Fibroblast of lung (primary cell): ENCODE results near the gene IL16. TPM values are rescaled to one million over a fixed set of nuclear protein-coding genes. Genes with fewer than 3 reads are reported as not detected.

Experiments
- DNase-seq, 2 donors: peaks; one replicate each; pipeline versions ENCODE4 v3.0.0 to v3.0.0-alpha.2; 2010; ENCODE audit warnings: low read depth in 2 of 2
- H2AFZ ChIP-seq: 2 replicates; pipeline ENCODE4 v1.5.1; 2012; ENCODE audit warnings: low read length, control low read depth, inconsistent platforms
- H3K27ac ChIP-seq: 2 replicates; pipeline ENCODE4 v1.5.1; 2011; ENCODE audit warnings: low read length, control low read depth; ENCODE audit not compliant: insufficient read depth
- H3K27me3 ChIP-seq: 2 replicates; pipeline ENCODE4 v1.5.1; 2011; ENCODE audit warnings: mild to moderate bottlenecking, low read length; ENCODE audit not compliant: control insufficient read depth, insufficient read depth
- H3K36me3 ChIP-seq: 2 replicates; pipeline ENCODE4 v1.5.1; 2011; ENCODE audit warnings: low read length; ENCODE audit not compliant: control insufficient read depth, insufficient read depth
- H3K4me1 ChIP-seq: 2 replicates; pipeline ENCODE4 v1.5.1; 2011; ENCODE audit warnings: low read length; ENCODE audit not compliant: control insufficient read depth, insufficient read depth; ENCODE audit errors: extremely low read depth
- H3K4me2 ChIP-seq: 2 replicates; pipeline ENCODE4 v1.5.1; 2011; ENCODE audit warnings: low read length, control low read depth; ENCODE audit not compliant: insufficient read depth; ENCODE audit errors: extremely low read depth
- H3K4me3 ChIP-seq, 4 experiments: fragments of 200-600 bp in 1 of 4; sonication (generic) in 1 of 4; replicated peaks in 1 of 4; 2 replicates each; pipeline ENCODE4 v1.5.1; 2011 to 2016; ENCODE audit warnings: low read length in 4 of 4, low read depth in 3 of 4, mild to moderate bottlenecking in 3 of 4, control low read depth in 2 of 4, inconsistent platforms in 1 of 4, mixed read lengths in 1 of 4; ENCODE audit not compliant: insufficient read depth in 1 of 4; ENCODE audit errors: control extremely low read depth in 1 of 4
- H3K79me2 ChIP-seq: 2 replicates; pipeline ENCODE4 v1.5.1; 2012; ENCODE audit warnings: mild to moderate bottlenecking, low read length, inconsistent platforms; ENCODE audit not compliant: control insufficient read depth, insufficient read depth
- H3K9ac ChIP-seq: 2 replicates; pipeline ENCODE4 v1.5.1; 2011; ENCODE audit warnings: mild to moderate bottlenecking, low read length, control low read depth; ENCODE audit not compliant: insufficient read depth
- H3K9me3 ChIP-seq: 2 replicates; pipeline ENCODE4 v1.5.1; 2012; ENCODE audit warnings: low read depth, low read length; ENCODE audit not compliant: control insufficient read depth, insufficient read depth
- H4K20me1 ChIP-seq: 2 replicates; pipeline ENCODE4 v1.5.1; 2011; ENCODE audit warnings: low read length; ENCODE audit not compliant: control insufficient read depth, insufficient read depth; ENCODE audit errors: extremely low read depth
- CTCF ChIP-seq, 2 donors: IDR thresholded peaks in 1 of 2; conservative IDR thresholded peaks in 1 of 2; 1 replicate in 1 of 2; 2 replicates in 1 of 2; pipeline ENCODE4 v1.5.1; 2011 to 2012; ENCODE audit warnings: low read length in 2 of 2, control low read depth in 1 of 2, inconsistent platforms in 1 of 2, low read depth in 1 of 2, mild to moderate bottlenecking in 1 of 2
- EZH2 ChIP-seq: IDR thresholded peaks from 2 replicates; pipeline ENCODE4 v1.5.1; 2012; ENCODE audit warnings: low read length, control low read depth, mild to moderate bottlenecking; ENCODE audit errors: missing control alignments
- polyA plus RNA-seq, 2 donors: library from polyadenylated mRNA; depleted of rRNA in 1 of 2; stranded (reverse) in 1 of 2; unstranded in 1 of 2; fragments of >200 nt; gene quantifications; 2 replicates each; pipeline ENCODE4 v1.2.1, GENCODE V29; 2011 to 2012; ENCODE audit warnings: missing spikeins in 1 of 2
- total RNA-seq: library from RNA; depleted of rRNA; stranded (reverse); fragments of >200 nt; gene quantifications from 2 replicates; pipeline ENCODE4 v1.2.1, GENCODE V29; 2014

IL16 gene
- total and polyA plus RNA-seq, 2 donors (not counting 1 experiment from before 2014, with no cell fraction given) = 0.96 to 5.0 TPM

GRCh38 chr15:81312790-81313543 lies 116.3 kb downstream of the IL16 start:
- Histone ChIP-seq H3K4me1 (peaks cover 17% of the 10 kb centered on the region), H3K4me2 (peak overlapping the region; percentile 41), H3K9ac (no peak overlapping the region), H3K4me3 (no peak overlapping the region), H3K36me3 (peaks cover 14% of the 10 kb centered on the region), H4K20me1 (no peaks in the 10 kb centered on the region), H3K79me2 (no peaks in the 10 kb centered on the region), H2AFZ (no peak overlapping the region), H3K9me3 (no peaks in the 10 kb centered on the region), H3K27ac (peak overlapping the region; percentile 79), H3K27me3 (no peaks in the 10 kb centered on the region)
- DNase-seq = peak; percentile 98 to 99
- TF ChIP-seq EZH2 (no peak), CTCF (conservative IDR thresholded peaks at IDR 0.05 in 1 of 2, IDR thresholded peaks at IDR 0.05 in 1 of 2; ENCODE audit: low read depth in 1 of 2, low read length in 2 of 2) (no peak)

GRCh38 chr15:81313686-81314085 lies 117.0 kb downstream of the IL16 start:
- H3K9ac ChIP-seq = no peak overlapping the region
- no peaks in the 10 kb centered on the region for H3K27me3 ChIP-seq
- no peak overlapping the region for H2AFZ ChIP-seq
- TF ChIP-seq EZH2 (no peak), CTCF (conservative IDR thresholded peaks at IDR 0.05 in 1 of 2, IDR thresholded peaks at IDR 0.05 in 1 of 2; ENCODE audit: low read depth in 1 of 2, low read length in 2 of 2) (no peak)
- no peaks in the 10 kb centered on the region for H3K79me2 ChIP-seq
- peaks cover 17% of the 10 kb centered on the region for H3K4me1 ChIP-seq
- no peak for DNase-seq
- H3K4me2 ChIP-seq = no peak overlapping the region
- no peaks in the 10 kb centered on the region for H4K20me1 ChIP-seq
- H3K27ac ChIP-seq = peak overlapping the region; percentile 50
- H3K36me3 ChIP-seq = peaks cover 17% of the 10 kb centered on the region
- no peak overlapping the region for H3K4me3 ChIP-seq
- no peaks in the 10 kb centered on the region for H3K9me3 ChIP-seq

- H2AFZ ChIP-seq = no peak overlapping the region
- no peak overlapping the region for H3K4me2 ChIP-seq
- H3K36me3 ChIP-seq = peaks cover 17% of the 10 kb centered on the region
- H3K9me3 ChIP-seq = no peaks in the 10 kb centered on the region
- no peak overlapping the region for H3K27ac ChIP-seq
- H3K4me1 ChIP-seq = peaks cover 17% of the 10 kb centered on the region
- H3K4me3 ChIP-seq = no peak overlapping the region
- H3K27me3 ChIP-seq = no peaks in the 10 kb centered on the region
- H3K79me2 ChIP-seq = no peaks in the 10 kb centered on the region
- DNase-seq = no peak
- H3K9ac ChIP-seq = no peak overlapping the region
- H4K20me1 ChIP-seq = no peaks in the 10 kb centered on the region
- no peak for TF ChIP-seq EZH2
- no peak for TF ChIP-seq CTCF (conservative IDR thresholded peaks at IDR 0.05 in 1 of 2, IDR thresholded peaks at IDR 0.05 in 1 of 2; ENCODE audit: low read depth in 1 of 2, low read length in 2 of 2)
These were observed 117.7 kb downstream of the IL16 start for GRCh38 chr15:81314378-81314777.
